ENCODE results near the gene BBS9.

The BBS9 gene

DNA sequence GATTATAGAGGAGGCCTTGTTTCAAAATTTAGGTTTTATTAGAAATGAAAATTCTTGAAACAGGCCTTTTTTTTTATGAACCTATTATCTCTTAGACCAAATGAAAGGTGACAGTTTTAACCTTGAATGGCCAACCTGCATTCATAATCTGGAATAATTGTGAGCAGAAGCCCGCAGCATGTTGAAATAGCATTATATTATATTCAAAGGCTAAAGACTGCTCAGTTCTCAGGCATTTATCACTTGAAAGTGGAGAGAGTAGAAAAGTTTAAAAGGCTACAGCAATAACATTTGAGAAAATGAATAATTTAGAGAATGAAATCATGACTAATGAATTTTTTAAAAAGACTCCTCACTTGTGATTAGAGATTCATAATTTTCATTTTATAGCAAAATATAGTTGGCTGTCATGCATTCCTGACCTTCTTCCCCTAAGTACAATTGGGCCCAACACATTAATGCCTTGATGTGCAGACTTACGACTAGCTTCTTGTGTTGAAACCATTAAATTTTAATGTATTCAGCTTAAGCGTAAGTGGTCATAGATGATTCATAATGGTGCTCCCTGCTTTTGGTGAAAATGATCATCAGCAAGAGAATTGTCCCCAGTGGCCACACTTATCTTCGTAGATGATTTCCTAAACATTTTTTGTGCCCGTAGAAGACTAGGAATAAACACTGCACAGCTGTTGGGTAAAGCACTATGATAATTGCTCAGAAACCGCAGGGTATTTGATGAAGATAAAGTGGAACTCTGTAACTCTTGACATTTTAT is 429.4 kb downstream of the BBS9 start:
- TF ChIP-seq, protein P1, sequence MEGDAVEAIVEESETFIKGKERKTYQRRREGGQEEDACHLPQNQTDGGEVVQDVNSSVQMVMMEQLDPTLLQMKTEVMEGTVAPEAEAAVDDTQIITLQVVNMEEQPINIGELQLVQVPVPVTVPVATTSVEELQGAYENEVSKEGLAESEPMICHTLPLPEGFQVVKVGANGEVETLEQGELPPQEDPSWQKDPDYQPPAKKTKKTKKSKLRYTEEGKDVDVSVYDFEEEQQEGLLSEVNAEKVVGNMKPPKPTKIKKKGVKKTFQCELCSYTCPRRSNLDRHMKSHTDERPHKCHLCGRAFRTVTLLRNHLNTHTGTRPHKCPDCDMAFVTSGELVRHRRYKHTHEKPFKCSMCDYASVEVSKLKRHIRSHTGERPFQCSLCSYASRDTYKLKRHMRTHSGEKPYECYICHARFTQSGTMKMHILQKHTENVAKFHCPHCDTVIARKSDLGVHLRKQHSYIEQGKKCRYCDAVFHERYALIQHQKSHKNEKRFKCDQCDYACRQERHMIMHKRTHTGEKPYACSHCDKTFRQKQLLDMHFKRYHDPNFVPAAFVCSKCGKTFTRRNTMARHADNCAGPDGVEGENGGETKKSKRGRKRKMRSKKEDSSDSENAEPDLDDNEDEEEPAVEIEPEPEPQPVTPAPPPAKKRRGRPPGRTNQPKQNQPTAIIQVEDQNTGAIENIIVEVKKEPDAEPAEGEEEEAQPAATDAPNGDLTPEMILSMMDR (IDR thresholded peaks at IDR 0.05): no peak

DNA sequence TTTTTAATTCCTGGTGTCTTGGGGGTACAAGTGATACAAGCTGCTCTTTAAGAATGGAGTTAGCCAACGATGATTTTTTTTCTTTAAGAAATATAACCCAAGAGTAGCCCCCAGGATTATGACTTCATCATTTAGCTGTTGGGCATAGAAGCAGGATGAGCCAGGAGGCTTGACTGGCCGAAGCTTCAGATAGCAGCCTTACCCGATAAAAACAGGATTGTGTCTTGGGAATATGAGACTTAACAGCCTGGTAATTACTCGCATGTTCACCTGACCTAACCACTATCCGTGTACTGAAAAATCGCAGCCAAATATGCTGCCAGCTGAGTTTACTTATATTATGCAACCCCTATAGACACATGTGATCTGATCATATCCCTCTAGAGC is 430.0 kb downstream of the BBS9 start:
- TF ChIP-seq, protein P1 (IDR thresholded peaks at IDR 0.05): no peak

DNA sequence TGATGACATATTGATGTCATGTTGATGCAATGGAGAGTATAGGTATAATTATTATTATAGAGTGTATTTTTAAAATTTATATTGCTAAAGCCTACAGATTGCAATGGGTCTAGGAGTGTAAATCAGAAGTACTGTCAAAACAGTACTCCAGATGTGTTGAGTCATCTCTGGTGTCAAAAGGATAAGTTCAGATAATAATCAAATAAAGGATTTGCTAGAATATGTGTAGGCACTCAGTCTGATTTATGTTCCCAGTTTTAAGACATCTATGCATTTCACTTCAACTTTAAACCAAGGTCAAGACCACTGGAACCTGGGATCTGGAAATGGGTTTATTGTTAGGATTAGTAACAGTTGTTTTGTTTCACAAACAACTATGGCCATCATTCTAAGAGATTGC is 433.6 kb downstream of the BBS9 start:
- TF ChIP-seq, protein P1 (IDR thresholded peaks at IDR 0.05): no peak

DNA sequence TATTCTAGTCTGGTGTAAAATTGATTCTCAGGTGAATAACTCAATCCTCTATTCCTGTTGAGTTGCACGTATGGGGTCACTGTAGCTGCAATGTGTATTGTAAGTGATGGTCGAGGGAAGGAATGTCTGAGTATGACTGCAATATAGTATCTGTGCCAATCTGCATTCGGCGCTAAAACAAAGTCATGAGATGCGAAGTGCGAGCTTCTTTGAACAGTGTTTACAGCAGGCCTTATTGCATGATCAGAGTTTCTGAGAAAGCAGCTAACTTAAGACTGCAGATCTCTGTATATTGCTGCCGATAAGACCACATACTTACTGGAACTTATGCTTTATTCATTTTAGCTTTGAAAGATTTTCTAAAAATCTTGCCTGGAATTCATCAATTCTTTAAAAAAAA is 434.3 kb downstream of the BBS9 start:
- TF ChIP-seq, protein P1 (IDR thresholded peaks at IDR 0.05): no peak

DNA sequence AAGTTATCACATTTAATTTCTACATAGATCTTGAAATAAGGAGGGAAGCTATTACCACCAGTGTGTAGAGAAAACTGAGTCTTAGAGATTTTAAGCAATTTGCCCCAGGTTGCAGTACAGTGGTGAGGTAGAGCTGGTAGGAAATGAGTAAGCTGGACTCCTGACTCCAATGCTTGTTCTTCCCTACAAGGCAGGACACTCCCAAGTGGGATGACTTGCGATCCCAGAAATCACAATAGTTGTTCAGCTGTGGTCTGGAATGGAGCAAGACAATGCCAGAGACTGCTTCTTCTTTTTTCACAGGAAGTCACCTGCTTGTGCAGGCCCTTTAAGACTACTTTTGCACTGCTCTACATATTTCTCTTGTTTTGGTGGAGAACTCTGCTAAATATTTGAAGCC is 448.8 kb downstream of the BBS9 start:
- TF ChIP-seq, protein P1 (IDR thresholded peaks at IDR 0.05): no peak

DNA sequence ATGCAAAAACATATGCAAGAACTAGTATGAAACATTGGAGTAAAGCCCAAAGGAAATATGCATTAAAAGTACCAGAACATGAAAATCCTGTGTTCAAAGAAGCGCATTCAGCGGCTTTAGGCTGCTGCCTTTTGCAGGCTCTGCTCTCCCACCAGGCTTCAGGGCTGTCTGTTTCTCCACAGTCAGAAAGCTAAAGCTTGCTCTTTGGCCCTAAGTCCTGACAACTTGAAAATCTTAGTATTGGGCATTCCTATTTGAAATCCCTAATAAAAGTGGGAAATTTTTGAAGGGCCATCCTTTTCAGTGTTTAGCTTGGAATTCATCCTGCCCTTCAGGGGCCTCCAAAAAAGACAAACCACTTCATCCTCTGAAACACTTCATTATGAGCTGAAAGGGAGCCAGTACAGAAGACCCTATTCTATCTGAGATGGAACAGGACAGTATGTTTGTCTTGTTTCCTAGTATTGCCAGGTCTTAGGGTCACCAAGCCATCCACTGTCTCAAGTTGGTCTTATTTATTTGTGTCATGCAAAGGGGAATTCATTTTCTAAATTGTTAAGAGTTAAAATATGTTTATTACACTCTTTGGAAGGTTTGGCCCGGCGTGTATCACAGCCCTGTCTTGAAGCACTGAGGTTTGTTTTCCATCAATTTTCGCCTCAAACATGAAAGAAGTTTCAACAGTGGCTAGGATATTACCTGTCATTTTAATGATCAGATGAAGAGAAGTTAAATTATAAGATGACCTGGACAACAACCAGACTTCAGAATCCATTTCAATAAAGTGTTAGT is 449.7 kb downstream of the BBS9 start:
- TF ChIP-seq, protein P1 (IDR thresholded peaks at IDR 0.05): no peak

DNA sequence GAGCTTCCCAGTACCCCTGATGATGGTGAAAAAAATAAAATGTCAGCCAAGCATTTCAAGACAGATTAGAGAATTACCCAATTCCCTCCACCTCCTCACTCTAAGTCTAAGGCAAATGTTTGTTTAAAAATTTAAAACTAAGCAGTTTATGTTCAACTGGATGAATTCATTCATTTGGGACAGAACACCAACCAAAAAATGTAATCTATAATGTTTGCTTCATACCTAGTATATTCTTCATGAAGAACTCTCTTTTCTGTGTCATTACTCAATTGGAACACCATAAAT is 450.3 kb downstream of the BBS9 start:
- TF ChIP-seq, protein P1 (IDR thresholded peaks at IDR 0.05): no peak

Data from LNCAP (cell line).